OCI-LY3 (cell line): ENCODE results near the gene BICDL1.

ENCODE experiments used
- CTCF ChIP-seq: fragments of 200-600, 300-600 bp; sonication (generic); IDR thresholded peaks from 2 replicates; pipeline ENCODE4 v1.5.1; 2014; ENCODE audit warnings: antibody characterized with exemption, low read length, low read depth
- EZH2phosphoT487 ChIP-seq: fragments of 200-600 bp; shearing (Covaris generic); IDR thresholded peaks from 2 replicates; pipeline ENCODE4 v1.6.1; 2018; ENCODE audit warnings: antibody characterized with exemption, mixed run types, low read depth

GRCh38 chr12:120141336-120141735 is 152.3 kb downstream of the BICDL1 start:
- TF ChIP-seq CTCF (no peak), EZH2phosphoT487 (no peak)
